B cell (primary cell): ENCODE data around the gene DEXI. TPM values are rescaled to one million over a fixed set of nuclear protein-coding genes. Genes with fewer than 3 reads are reported as not detected.

Experiments
- ATAC-seq: fragments of 200-7000 bp; cut with Tn5 transposase; one replicate; pipeline ENCODE4 v1.10.0; 2021; ENCODE audit warnings: low read depth, mild to moderate bottlenecking, moderate number of reproducible peaks, moderate library complexity
- CTCF ChIA-PET: fragments of 350-600 bp; sonication (Branson Sonifier 250); formaldehyde crosslinking; loops from one replicate; lab custom pipeline; 2021; ENCODE audit warnings: antibody characterized with exemption, inconsistent platforms; lab: Charles Lee
- POLR2A ChIA-PET: fragments of 350-600 bp; sonication (Branson Sonifier 250); formaldehyde crosslinking; loops from one replicate; lab custom pipeline; 2021; ENCODE audit warnings: antibody characterized with exemption; lab: Charles Lee
- DNase-seq: peaks from one replicate; pipeline ENCODE4 v3.0.0; 2013
- H2AFZ ChIP-seq: 2 replicates; pipeline ENCODE4 v1.6.1; 2012; ENCODE audit warnings: mild to moderate bottlenecking, low read depth, low read length; ENCODE audit not compliant: insufficient read depth, poor library complexity, severe bottlenecking
- H3K27ac ChIP-seq, 2 donors: 1 replicate in 1 of 2; 2 replicates in 1 of 2; pipeline ENCODE4 v1.5.1; 2012 to 2013; ENCODE audit warnings: low read length in 2 of 2, mild to moderate bottlenecking in 2 of 2, moderate library complexity in 1 of 2
- H3K27me3 ChIP-seq, 4 experiments: fragments of 200-600 bp in 1 of 4; sonication (generic) in 1 of 4; replicated peaks in 1 of 4; 1 replicate in 2 of 4; 2 replicates in 2 of 4; pipeline versions ENCODE4 v1.6.1 to v1.7.0; 2013 to 2016; ENCODE audit warnings: low read length in 3 of 4, mild to moderate bottlenecking in 2 of 4, mixed read lengths in 1 of 4, moderate library complexity in 1 of 4; ENCODE audit not compliant: insufficient read depth in 4 of 4, control insufficient read depth in 3 of 4; ENCODE audit errors: control extremely low read depth in 1 of 4
- H3K36me3 ChIP-seq, 2 experiments: replicated peaks in 1 of 2; 1 replicate in 1 of 2; 2 replicates in 1 of 2; pipeline versions ENCODE4 v1.6.1 to v1.7.1; 2013; ENCODE audit warnings: low read length in 1 of 2; ENCODE audit not compliant: insufficient read depth in 2 of 2, control insufficient read depth in 1 of 2; ENCODE audit errors: control extremely low read depth in 1 of 2, extremely low read depth in 1 of 2
- H3K4me1 ChIP-seq, 2 donors: fragments of 200-600 bp in 1 of 2; sonication (generic) in 1 of 2; 1 replicate in 1 of 2; 2 replicates in 1 of 2; pipeline versions ENCODE4 v1.5.1 to v1.6.1; 2013 to 2017; ENCODE audit warnings: low read length in 2 of 2; ENCODE audit not compliant: control insufficient read depth in 2 of 2, insufficient read depth in 2 of 2
- H3K4me2 ChIP-seq: replicated peaks from 2 replicates; pipeline ENCODE3; 2012; ENCODE audit warnings: mild to moderate bottlenecking, low read depth, low read length; ENCODE audit not compliant: poor library complexity, severe bottlenecking
- H3K4me3 ChIP-seq, 5 experiments: fragments of 200-600 bp in 1 of 5; sonication (generic) in 1 of 5; 1 replicate in 3 of 5; 2 replicates in 2 of 5; pipeline versions ENCODE4 v1.5.1 to v1.7.0; 2011 to 2016; ENCODE audit warnings: low read length in 4 of 5, mild to moderate bottlenecking in 4 of 5, low read depth in 2 of 5, control low read depth in 1 of 5, moderate library complexity in 1 of 5; ENCODE audit not compliant: insufficient read depth in 1 of 5; ENCODE audit errors: control extremely low read depth in 1 of 5, extremely low read depth in 1 of 5
- H3K79me2 ChIP-seq: fragments of 200-600 bp; sonication (generic); one replicate; pipeline ENCODE4 v1.6.0; 2016; ENCODE audit warnings: low read length; ENCODE audit not compliant: control insufficient read depth, insufficient read depth
- H3K9ac ChIP-seq: fragments of 200-600 bp; sonication (generic); 2 replicates; pipeline ENCODE4 v1.6.1; 2017; ENCODE audit warnings: mild to moderate bottlenecking, low read length, moderate library complexity
- H3K9me3 ChIP-seq, 3 donors: one replicate each; pipeline versions ENCODE4 v1.6.1 to v1.7.1; 2013; ENCODE audit warnings: low read length in 2 of 3; ENCODE audit not compliant: control insufficient read depth in 2 of 3, insufficient read depth in 1 of 3; ENCODE audit errors: control extremely low read depth in 1 of 3
- H4K20me1 ChIP-seq: 2 replicates; pipeline ENCODE4 v1.6.0; 2012; ENCODE audit warnings: mild to moderate bottlenecking, low read length; ENCODE audit not compliant: insufficient read depth, control insufficient read depth, poor library complexity, severe bottlenecking
- H3K27ac Mint-ChIP-seq: one replicate; pipeline ENCODE4 v1.8.0; 2021; ENCODE audit warnings: mixed read lengths
- H3K27me3 Mint-ChIP-seq: one replicate; pipeline ENCODE4 v1.8.0; 2021; ENCODE audit warnings: mixed read lengths
- H3K4me1 Mint-ChIP-seq: one replicate; pipeline ENCODE4 v1.8.0; 2021; ENCODE audit warnings: mixed read lengths
- H3K4me3 Mint-ChIP-seq: one replicate; pipeline ENCODE4 v1.8.0; 2021; ENCODE audit warnings: mixed read lengths
- H3K9me3 Mint-ChIP-seq: one replicate; pipeline ENCODE4 v1.8.0; 2022; ENCODE audit warnings: mixed read lengths; ENCODE audit not compliant: insufficient read depth
- EZH2 ChIP-seq: IDR thresholded peaks from 2 replicates; pipeline ENCODE4 v1.6.1; 2012; ENCODE audit warnings: borderline replicate concordance, low read depth, mild to moderate bottlenecking, moderate library complexity, low read length; ENCODE audit not compliant: insufficient read depth, poor library complexity, severe bottlenecking
- WGBS: methylation state at CpG from one replicate; pipeline ENCODE4 v1.1.5; 2013; ENCODE audit warnings: missing lambda C conversion rate; ENCODE audit not compliant: insufficient coverage; 5-methylcytosine and 5-hydroxymethylcytosine counted together
- intact Hi-C: fragments of 100-400 bp; cut with micrococcal nuclease; formaldehyde crosslinking; loops from one replicate; pipeline ENCODE4 v1.10.0; 2022
- polyA plus RNA-seq: library from polyadenylated mRNA; depleted of rRNA; stranded (reverse); fragments of >200 nt; gene quantifications from 2 replicates; pipeline ENCODE4 v1.2.3, GENCODE V29; 2012
- total RNA-seq, 2 donors: library from RNA; stranded (reverse); fragments of 120-200 nt in 1 of 2; gene quantifications; 1 replicate in 1 of 2; 2 replicates in 1 of 2; pipeline versions ENCODE4 v1.2.3 to v1.2.4, GENCODE V29; 2013 to 2022
- TF ChIP-seq, protein P1 (sequence below): fragments of 200-600 bp; IDR thresholded peaks from one replicate; pipeline ENCODE4 v1.8.0; 2022; ENCODE audit warnings: antibody characterized with exemption, mild to moderate bottlenecking

The DEXI gene
- total and polyA plus RNA-seq, 2 donors (not counting 1 experiment from before 2014, with no cell fraction given): 9.1 to 17.7 TPM

DNA sequence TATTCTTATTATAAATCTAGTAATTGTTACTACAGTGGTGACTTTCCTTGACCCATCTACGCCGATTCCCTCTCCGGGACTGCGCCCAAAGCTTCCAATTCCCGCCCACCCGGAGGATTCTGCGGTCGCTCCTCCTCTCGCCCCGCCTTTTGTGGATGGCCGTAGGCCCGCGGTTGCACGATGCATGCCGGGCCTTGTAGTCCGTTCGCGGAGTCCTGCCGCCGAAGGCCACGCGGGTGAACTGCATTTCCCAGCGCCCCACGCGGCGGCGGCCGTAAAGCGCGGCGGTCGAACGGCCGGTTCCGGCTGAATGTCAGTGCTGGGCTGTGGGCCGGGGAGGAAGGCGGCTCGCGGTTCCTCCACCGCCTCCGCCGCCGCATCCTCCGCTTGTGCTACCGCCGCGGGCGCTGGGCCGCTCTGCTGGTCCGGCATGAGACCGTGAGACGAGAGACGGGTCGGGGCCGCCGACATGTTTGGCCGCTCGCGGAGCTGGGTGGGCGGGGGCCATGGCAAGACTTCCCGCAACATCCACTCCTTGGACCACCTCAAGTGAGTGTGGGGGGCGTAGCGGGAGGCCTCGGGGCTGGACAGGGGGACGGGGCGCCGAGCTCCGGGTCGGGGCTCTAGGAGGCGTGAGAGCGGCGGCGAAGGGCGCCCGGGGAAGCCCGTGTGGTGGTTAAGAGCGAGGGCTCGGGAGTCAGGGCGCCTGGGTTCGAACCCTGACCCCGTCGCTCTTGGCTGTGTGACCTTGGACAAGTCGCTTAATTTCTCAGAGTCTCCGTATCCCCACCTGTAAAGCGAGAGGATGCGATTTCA, 2.2 kb upstream of the DEXI start, which contains the start of gene CLEC16A:
Gene CLEC16A, plus strand, starts transcription at position 316 of the 816 bp plus-strand sequence. Its CDS starts 154 bp downstream, at position 470.
- peak within 1 kb of the TSS; percentile 54 to 83 for H3K27ac ChIP-seq
- Mint-ChIP-seq H3K27me3 (no peaks in the 10 kb centered on the region), H3K27ac (peak within 1 kb of the TSS; percentile 81), H3K4me1 (peaks cover 78% of the 10 kb centered on the region), H3K4me3 (peak within 1 kb of the TSS; percentile 90), H3K9me3 (no peaks in the 10 kb centered on the region)
- no peaks in the 10 kb centered on the region for H3K9me3 ChIP-seq
- H3K9ac ChIP-seq: peak within 1 kb of the TSS; percentile 90
- peak; percentile 96 for DNase-seq
- H2AFZ ChIP-seq: peak within 1 kb of the TSS; percentile 76
- H3K4me3 ChIP-seq: peak within 1 kb of the TSS; percentile 64 to 91 (median 77)
- peaks cover 69 to 79% of the 10 kb centered on the region in 2 donors for H3K4me1 ChIP-seq
- intact Hi-C loops: loop anchor here (1.0 to 5.0 kb wide), 2 partner anchors 200 to 908 kb away; partner anchors contain the start of gene RSL1D1
- H3K4me2 ChIP-seq: peak within 1 kb of the TSS; percentile 92
- ATAC-seq: peak; percentile 71
- no peaks in the 10 kb centered on the region for H3K27me3 ChIP-seq
- H4K20me1 ChIP-seq: peaks cover 46% of the 10 kb centered on the region
- H3K79me2 ChIP-seq: peaks cover 70% of the 10 kb centered on the region
- ChIA-PET CTCF (interaction anchor here (1.5 to 3.9 kb wide), 3 partner anchors 9 to 54 kb away, joined by 3 to 21 read pairs (median 11); no protein-coding TSS in a partner anchor), POLR2A (interaction anchor here (0.5 to 1.6 kb wide), 4 partner anchors 10 to 623 kb away, joined by 3 to 5 read pairs (median 3); no protein-coding TSS in a partner anchor)
- TF ChIP-seq, protein P1, sequence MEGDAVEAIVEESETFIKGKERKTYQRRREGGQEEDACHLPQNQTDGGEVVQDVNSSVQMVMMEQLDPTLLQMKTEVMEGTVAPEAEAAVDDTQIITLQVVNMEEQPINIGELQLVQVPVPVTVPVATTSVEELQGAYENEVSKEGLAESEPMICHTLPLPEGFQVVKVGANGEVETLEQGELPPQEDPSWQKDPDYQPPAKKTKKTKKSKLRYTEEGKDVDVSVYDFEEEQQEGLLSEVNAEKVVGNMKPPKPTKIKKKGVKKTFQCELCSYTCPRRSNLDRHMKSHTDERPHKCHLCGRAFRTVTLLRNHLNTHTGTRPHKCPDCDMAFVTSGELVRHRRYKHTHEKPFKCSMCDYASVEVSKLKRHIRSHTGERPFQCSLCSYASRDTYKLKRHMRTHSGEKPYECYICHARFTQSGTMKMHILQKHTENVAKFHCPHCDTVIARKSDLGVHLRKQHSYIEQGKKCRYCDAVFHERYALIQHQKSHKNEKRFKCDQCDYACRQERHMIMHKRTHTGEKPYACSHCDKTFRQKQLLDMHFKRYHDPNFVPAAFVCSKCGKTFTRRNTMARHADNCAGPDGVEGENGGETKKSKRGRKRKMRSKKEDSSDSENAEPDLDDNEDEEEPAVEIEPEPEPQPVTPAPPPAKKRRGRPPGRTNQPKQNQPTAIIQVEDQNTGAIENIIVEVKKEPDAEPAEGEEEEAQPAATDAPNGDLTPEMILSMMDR: no peak
- no peak for TF ChIP-seq EZH2
- H3K36me3 ChIP-seq: no peaks in the 10 kb centered on the region
- WGBS: under 1% methylated on average over 86 of the region's 86 CpGs

DNA sequence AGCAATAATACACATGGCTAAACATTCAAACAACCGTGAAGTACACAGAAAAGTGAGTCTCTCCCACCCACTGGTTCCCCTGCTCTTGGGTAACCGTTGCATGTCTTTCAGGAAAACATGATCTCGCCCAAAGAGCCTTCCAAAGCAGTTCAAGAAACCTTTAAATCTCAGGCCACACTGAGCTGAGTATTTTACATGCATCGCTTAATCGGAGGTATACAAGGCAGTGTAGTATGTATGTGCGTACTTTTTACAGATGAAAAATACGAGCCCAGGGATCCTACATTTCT, 741 bp upstream of the DEXI start:
- Histone ChIP-seq H3K4me1 (peaks cover 70 to 79% of the 10 kb centered on the region in 2 donors), H3K4me2 (peak overlapping the region; percentile 91), H3K9ac (peak overlapping the region; percentile 73), H3K79me2 (peaks cover 65% of the 10 kb centered on the region), H3K27ac (peak overlapping the region in 1 of 2 donors; percentile 62), H3K36me3 (no peaks in the 10 kb centered on the region), H4K20me1 (peaks cover 53% of the 10 kb centered on the region), H3K27me3 (no peaks in the 10 kb centered on the region), H3K9me3 (no peaks in the 10 kb centered on the region), H3K4me3 (peak overlapping the region in 3 of 5 experiments; percentile 58 to 73 (median 62)), H2AFZ (no peak overlapping the region)
- ChIA-PET POLR2A (interaction anchor here (1.3 kb wide), 1 partner anchor 22 kb away, joined by 5 read pairs; no protein-coding TSS in a partner anchor), CTCF (no interaction called here)
- no peak for ATAC-seq
- Mint-ChIP-seq H3K9me3 (no peaks in the 10 kb centered on the region), H3K4me3 (peak overlapping the region; percentile 79), H3K27me3 (no peaks in the 10 kb centered on the region), H3K27ac (peak overlapping the region; percentile 81), H3K4me1 (peaks cover 79% of the 10 kb centered on the region)
- TF ChIP-seq, protein P1: no peak
- TF ChIP-seq EZH2: no peak
- WGBS: 95% methylated on average over 4 of the region's 7 CpGs
- no peak for DNase-seq
- intact Hi-C loops: loop anchor here (5.0 kb wide), 1 partner anchor 909 kb away; the partner anchor contains the start of gene RSL1D1
